Measurements from ENCODE around the gene NFYC.

DNA sequence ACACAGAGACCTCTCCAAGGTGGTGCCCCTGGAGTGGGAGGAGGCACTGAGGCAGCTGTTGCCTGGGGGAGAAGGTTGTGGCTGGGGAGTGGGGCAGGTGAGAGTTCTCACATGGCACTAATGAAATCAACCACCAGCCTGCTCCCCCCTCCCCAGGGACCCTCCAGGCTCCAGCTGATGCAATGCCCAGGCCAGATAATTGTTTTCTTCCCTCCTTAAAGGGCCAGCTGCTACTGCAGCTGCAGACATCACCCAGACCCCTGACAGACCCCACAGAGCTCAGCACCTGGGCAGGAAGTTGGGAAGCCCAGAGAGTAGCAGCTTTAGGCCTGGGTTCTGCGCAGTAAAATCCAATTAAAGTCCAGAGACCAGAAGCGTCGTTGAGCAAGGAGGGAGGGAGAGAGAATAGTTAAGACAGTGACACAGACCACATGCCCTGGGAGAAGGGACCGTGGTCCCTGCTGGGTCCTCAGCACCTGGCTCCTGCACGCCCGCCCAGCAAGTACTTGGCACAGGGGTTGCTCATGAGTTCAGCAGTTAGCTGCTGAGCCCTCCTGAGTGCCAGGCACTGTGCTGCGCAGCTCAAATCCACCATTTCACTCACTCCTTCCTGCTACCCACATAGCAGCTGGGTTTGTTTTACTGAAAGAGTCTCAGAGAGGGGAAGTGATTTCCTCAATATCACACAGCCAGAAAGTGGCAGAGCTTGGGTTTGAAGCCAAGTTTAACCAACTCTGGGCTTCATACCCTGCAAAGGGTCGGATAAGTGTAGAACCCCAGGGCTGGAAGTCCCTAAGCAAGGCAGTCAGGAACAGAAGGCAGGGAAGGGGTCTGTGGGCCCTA is 28.0 kb upstream of the NFYC start:
- TF ChIP-seq POLR2A (IDR thresholded peaks at IDR 0.05) (no peak), CTCF (IDR thresholded peaks at IDR 0.05 in 4 of 5, conservative IDR thresholded peaks at IDR 0.05 in 1 of 5) (no peak)
